Upper lobe of left lung (tissue), 6 donors: Measurements from ENCODE around the gene NHERF2. TPM values are rescaled to one million over a fixed set of nuclear protein-coding genes. Genes with fewer than 3 reads are reported as not detected.

Experiments
- ATAC-seq, 2 donors: fragments of 200-7000 bp; cut with Tn5 transposase; one replicate each; pipeline ENCODE4 v1.9.1; 2022; ENCODE audit warnings: mild to moderate bottlenecking in 2 of 2, moderate library complexity in 2 of 2; ENCODE audit not compliant: low FRiP score in 2 of 2
- DNase-seq, 2 donors: peaks; one replicate each; pipeline ENCODE4 v3.0.0-alpha.2; 2019 to 2020
- H3K27ac ChIP-seq, 4 donors: fragments of 200-600 bp; sonication (generic); one replicate each; pipeline ENCODE4 v1.5.1; 2016 to 2019
- H3K27me3 ChIP-seq, 4 donors: fragments of 200-600 bp; sonication (generic); one replicate each; pipeline ENCODE4 v1.5.1; 2017 to 2019
- H3K36me3 ChIP-seq, 4 donors: fragments of 200-600 bp; sonication (generic); one replicate each; pipeline ENCODE4 v1.5.1; 2016 to 2019
- H3K4me1 ChIP-seq, 4 donors: fragments of 200-600 bp; sonication (generic); one replicate each; pipeline ENCODE4 v1.5.1; 2018 to 2019
- H3K4me3 ChIP-seq, 4 donors: fragments of 200-600 bp; sonication (generic); one replicate each; pipeline ENCODE4 v1.5.1; 2017 to 2019; ENCODE audit warnings: mild to moderate bottlenecking in 2 of 4, moderate library complexity in 1 of 4
- H3K9me3 ChIP-seq, 4 donors: fragments of 200-600 bp; sonication (generic); one replicate each; pipeline ENCODE4 v1.5.1; 2018 to 2019
- CTCF ChIP-seq, 6 experiments: fragments of 450-650 bp in 4 of 6; fragments of 200-600 bp in 2 of 6; sonication (generic) in 2 of 6; IDR thresholded peaks; one replicate each; pipeline ENCODE4 v1.5.1; 2016 to 2019; ENCODE audit warnings: antibody characterized with exemption in 6 of 6
- EP300 ChIP-seq, 4 donors: sonication (generic); formaldehyde crosslinking; IDR thresholded peaks; one replicate each; pipeline ENCODE4 v1.5.1; 2017; ENCODE audit warnings: antibody characterized with exemption in 4 of 4, control low read depth in 2 of 4
- POLR2A ChIP-seq, 4 donors: fragments of 450-650 bp; IDR thresholded peaks; one replicate each; pipeline ENCODE4 v1.5.1; 2016 to 2017; ENCODE audit warnings: antibody characterized with exemption in 4 of 4, mild to moderate bottlenecking in 2 of 4
- POLR2AphosphoS5 ChIP-seq, 2 donors: sonication (generic); formaldehyde crosslinking; IDR thresholded peaks; one replicate each; pipeline ENCODE4 v1.5.1; 2017; ENCODE audit warnings: antibody characterized with exemption in 2 of 2
- WGBS, 2 donors: methylation state at CpG; one replicate each; pipeline ENCODE4 v1.1.5; 2017 to 2018; 5-methylcytosine and 5-hydroxymethylcytosine counted together
- total RNA-seq, 6 donors: library from RNA; depleted of rRNA in 4 of 6; stranded (reverse); fragments of >200 nt in 4 of 6; gene quantifications; one replicate each; pipeline versions ENCODE4 v1.1.0 to v1.2.1, GENCODE V29; 2016 to 2021
- donor health status: DM: no; HTN: no; CAD: no; lungs with moderate emphysema.
- donor health status: DM: no; HTN: yes; CAD: no; lungs with severe emphysema.

The NHERF2 gene
- total RNA-seq, 6 donors from 2014 or later, result 131 to 604 (median 283) TPM

GRCh38 chr16:2040787-2041522, 14.3 kb downstream of the NHERF2 start:
- Histone ChIP-seq H3K9me3 (no peaks in the 10 kb centered on the region), H3K4me3 (no peak overlapping the region), H3K27ac (peak overlapping the region; percentile 90 to 97 (median 95)), H3K4me1 (peaks cover 98 to 99% (median 98%) of the 10 kb centered on the region in 4 donors), H3K36me3 (peaks cover 0 to 36% (median 14%) of the 10 kb centered on the region in 4 donors), H3K27me3 (no peaks in the 10 kb centered on the region)
- 52 to 70% methylated on average over 18 to 19 of the region's 20 CpGs for WGBS, 2 donors
- TF ChIP-seq EP300 (IDR thresholded peaks at IDR 0.05) (no peak), CTCF (IDR thresholded peaks at IDR 0.05) (peak in 1 of 6 experiments; percentile 9), POLR2AphosphoS5 (IDR thresholded peaks at IDR 0.05) (peak in 1 of 2 donors; percentile 9), POLR2A (IDR thresholded peaks at IDR 0.05) (no peak)
- DNase-seq (peak; percentile 83 to 85), ATAC-seq (peak in 1 of 2 donors; percentile 34)

GRCh38 chr16:2042171-2042985, 15.7 kb downstream of the NHERF2 start:
- Histone ChIP-seq H3K27ac (peak overlapping the region; percentile 90 to 97 (median 95)), H3K27me3 (no peaks in the 10 kb centered on the region), H3K4me3 (peak overlapping the region in 1 of 4 donors; percentile 18), H3K36me3 (peaks cover 0 to 22% (median 7%) of the 10 kb centered on the region in 4 donors), H3K9me3 (no peaks in the 10 kb centered on the region), H3K4me1 (peaks cover 97 to 99% (median 98%) of the 10 kb centered on the region in 4 donors)
- WGBS, 2 donors, result 48 to 51% methylated on average over 10 of the region's 22 CpGs
- peak in 1 of 6 experiments; percentile 28 for TF ChIP-seq CTCF (IDR thresholded peaks at IDR 0.05)
- TF ChIP-seq POLR2AphosphoS5 (IDR thresholded peaks at IDR 0.05), result peak; percentile 63 to 79
- peak in 1 of 4 donors; percentile 67 for TF ChIP-seq EP300 (IDR thresholded peaks at IDR 0.05)
- TF ChIP-seq POLR2A (IDR thresholded peaks at IDR 0.05), result peak in 2 of 4 donors; percentile 40 to 79
- DNase-seq (peak; percentile 89 to 93), ATAC-seq (peak; percentile 47 to 81)

- H3K27ac ChIP-seq, result peak overlapping the region; percentile 90 to 97 (median 95)
- DNase-seq, result peak; percentile 74 to 91
These were observed 16.4 kb downstream of the NHERF2 start for GRCh38 chr16:2042986-2043666.

More at GRCh38 chr16:2042986-2043666, 16.4 kb downstream of the NHERF2 start:
- no peaks in the 10 kb centered on the region for H3K27me3 ChIP-seq
- peak overlapping the region in 2 of 4 donors; percentile 10 to 23 for H3K4me3 ChIP-seq
- WGBS, 2 donors, result 14 to 61% methylated on average over 1 to 11 of the region's 11 CpGs
- H3K9me3 ChIP-seq, result no peaks in the 10 kb centered on the region
- TF ChIP-seq EP300 (IDR thresholded peaks at IDR 0.05) (peak in 1 of 4 donors; percentile 40), POLR2AphosphoS5 (IDR thresholded peaks at IDR 0.05) (peak in 1 of 2 donors; percentile 5), CTCF (IDR thresholded peaks at IDR 0.05) (no peak)
- peaks cover 90 to 93% (median 91%) of the 10 kb centered on the region in 4 donors for H3K4me1 ChIP-seq
- H3K36me3 ChIP-seq, result peaks cover 0 to 14% (median 4%) of the 10 kb centered on the region in 4 donors
- peak in 1 of 2 donors; percentile 0 for ATAC-seq
